ENCODE results near the gene MS4A4E. TPM values are rescaled to one million over a fixed set of nuclear protein-coding genes. Genes with fewer than 3 reads are reported as not detected.

Gene MS4A4E
- total and polyA plus RNA-seq, 12 donors = 0.94 to 7.2 (median 2.8) TPM; not detected in 2

- DNase-seq = no peak
- Histone ChIP-seq H3K4me3 (no peak overlapping the region), H3K27me3 (no peaks in the 10 kb centered on the region), H3K9me3 (replicated peaks in 1 of 3) (no peaks in the 10 kb centered on the region), H3K4me1 (replicated peaks in 1 of 2) (no peaks in the 10 kb centered on the region), H3K36me3 (replicated peaks in 1 of 2) (no peaks in the 10 kb centered on the region), H3K27ac (peak overlapping the region in 1 of 5 donors; percentile 47)
- TF ChIP-seq CTCF (IDR thresholded peaks at IDR 0.05) (no peak), POLR2A (IDR thresholded peaks at IDR 0.05) (no peak)
- intact Hi-C loops (cut with DNase I) = no loop called here
- WGBS, 4 donors = 60 to 78% (median 67%) methylated on average over 3 of the region's 3 CpGs
Measured at GRCh38 chr11:60241786-60242185, 1.2 kb downstream of the MS4A4E start.

GRCh38 chr11:60240662-60241061, 2.3 kb downstream of the MS4A4E start:
- TF ChIP-seq CTCF (IDR thresholded peaks at IDR 0.05) (no peak), POLR2A (IDR thresholded peaks at IDR 0.05) (no peak)
- WGBS, 4 donors = 76 to 82% (median 78%) methylated on average over 5 of the region's 5 CpGs
- no peak for DNase-seq
- H3K4me3 ChIP-seq = no peak overlapping the region
- intact Hi-C loops (cut with DNase I) = no loop called here
- H3K36me3 ChIP-seq (replicated peaks in 1 of 2) = no peaks in the 10 kb centered on the region
- H3K27ac ChIP-seq = no peak overlapping the region
- H3K9me3 ChIP-seq (replicated peaks in 1 of 3) = no peaks in the 10 kb centered on the region
- no peaks in the 10 kb centered on the region for H3K27me3 ChIP-seq
- H3K4me1 ChIP-seq (replicated peaks in 1 of 2) = no peaks in the 10 kb centered on the region

GRCh38 chr11:60235321-60235720, 7.6 kb downstream of the MS4A4E start:
- Histone ChIP-seq H3K27ac (no peak overlapping the region), H3K36me3 (replicated peaks in 1 of 2) (no peaks in the 10 kb centered on the region), H3K27me3 (no peaks in the 10 kb centered on the region), H3K9me3 (replicated peaks in 1 of 3) (no peaks in the 10 kb centered on the region), H3K4me1 (replicated peaks in 1 of 2) (peaks cover 0 to 10% of the 10 kb centered on the region in 2 donors), H3K4me3 (no peak overlapping the region)
- TF ChIP-seq CTCF (IDR thresholded peaks at IDR 0.05) (no peak), POLR2A (IDR thresholded peaks at IDR 0.05) (no peak)
- DNase-seq = no peak
- WGBS, 4 donors = 52 to 72% (median 66%) methylated on average over 3 of the region's 3 CpGs
- intact Hi-C loops (cut with DNase I) = no loop called here

GRCh38 chr11:60230681-60231080, 12.3 kb downstream of the MS4A4E start:
- TF ChIP-seq POLR2A (IDR thresholded peaks at IDR 0.05) (no peak), CTCF (IDR thresholded peaks at IDR 0.05) (no peak)
- intact Hi-C loops (cut with DNase I) = no loop called here
- Histone ChIP-seq H3K27me3 (no peaks in the 10 kb centered on the region), H3K4me3 (no peak overlapping the region), H3K9me3 (replicated peaks in 1 of 3) (no peaks in the 10 kb centered on the region), H3K27ac (no peak overlapping the region), H3K36me3 (replicated peaks in 1 of 2) (no peaks in the 10 kb centered on the region), H3K4me1 (replicated peaks in 1 of 2) (peaks cover 0 to 14% of the 10 kb centered on the region in 2 donors)
- whole genome bisulfite sequencing, 4 donors = 66 to 81% (median 72%) methylated on average over 1 of the region's 1 CpG
- DNase-seq = no peak

Measured in adrenal gland (tissue), 12 donors.